ENCODE measurements around the gene F8A2.
"Not testable (repeated sequence)": the region's sequence is repeated elsewhere in the genome, so short reads cannot be mapped to it uniquely, and the experiment has no call there.

GRCh38 chrX:155335337-155335712 lies 46.6 kb upstream of the F8A2 start:
- not testable (repeated sequence) for TF ChIP-seq CTCF, EP300 (IDR thresholded peaks at IDR 0.05)
